ENCODE data around the gene VPREB1. TPM values are rescaled to one million over a fixed set of nuclear protein-coding genes. Genes with fewer than 3 reads are reported as not detected.

The VPREB1 gene
- total RNA-seq, 1 experiment from 2014 or later: not detected

DNA sequence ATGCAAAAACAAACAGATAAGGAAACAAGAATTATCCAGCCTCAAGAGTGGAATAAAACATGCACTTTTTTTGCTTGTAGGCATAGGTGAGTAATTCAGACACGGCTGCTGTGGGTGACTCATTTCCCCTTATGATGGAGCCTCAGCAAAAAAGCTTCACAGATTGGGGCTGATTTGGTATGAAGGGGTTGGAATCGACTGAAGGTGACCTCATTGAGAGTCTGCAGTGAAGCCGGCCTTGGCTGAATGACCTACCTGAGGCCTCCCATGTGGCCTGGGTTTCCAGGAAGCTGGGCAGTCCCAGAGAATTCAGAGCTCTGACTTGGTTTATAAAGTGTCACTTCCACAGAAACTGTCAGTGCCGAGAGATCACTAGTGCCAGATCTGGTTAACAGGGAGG lies 34.2 kb upstream of the VPREB1 start:
- no peaks in the 10 kb centered on the region for H3K27me3 ChIP-seq (ENCODE audit: insufficient read depth, low read depth)
- no peaks in the 10 kb centered on the region for H3K9me2 ChIP-seq (ENCODE audit: insufficient read depth)
- BruUV-seq (replicated peaks): no TSS peak
- POLR2A ChIA-PET (ENCODE audit: unreplicated experiment): interaction anchor here (0.8 kb wide), 1 partner anchor 589 kb away, joined by 8 read pairs; no protein-coding TSS in a partner anchor
- H2AFZ ChIP-seq: no peak overlapping the region
- H3K4me3 ChIP-seq: no peak overlapping the region
- H3K4me2 ChIP-seq: no peak overlapping the region; the same call in 1 of the 2 replicates
- peaks cover 9% of the 10 kb centered on the region for H3F3A ChIP-seq (ENCODE audit: insufficient read depth, low read depth)
- H3K36me3 ChIP-seq (ENCODE audit: low read depth): no peaks in the 10 kb centered on the region
- H3K79me2 ChIP-seq (ENCODE audit: low read depth): no peaks in the 10 kb centered on the region
- no peaks in the 10 kb centered on the region for H4K20me1 ChIP-seq (ENCODE audit: insufficient read depth)
- DNase-seq: peak; percentile 36 to 78
- no peak for TF ChIP-seq EZH2 (IDR thresholded peaks at IDR 0.05; ENCODE audit: low read depth)
- TF ChIP-seq, protein P1, sequence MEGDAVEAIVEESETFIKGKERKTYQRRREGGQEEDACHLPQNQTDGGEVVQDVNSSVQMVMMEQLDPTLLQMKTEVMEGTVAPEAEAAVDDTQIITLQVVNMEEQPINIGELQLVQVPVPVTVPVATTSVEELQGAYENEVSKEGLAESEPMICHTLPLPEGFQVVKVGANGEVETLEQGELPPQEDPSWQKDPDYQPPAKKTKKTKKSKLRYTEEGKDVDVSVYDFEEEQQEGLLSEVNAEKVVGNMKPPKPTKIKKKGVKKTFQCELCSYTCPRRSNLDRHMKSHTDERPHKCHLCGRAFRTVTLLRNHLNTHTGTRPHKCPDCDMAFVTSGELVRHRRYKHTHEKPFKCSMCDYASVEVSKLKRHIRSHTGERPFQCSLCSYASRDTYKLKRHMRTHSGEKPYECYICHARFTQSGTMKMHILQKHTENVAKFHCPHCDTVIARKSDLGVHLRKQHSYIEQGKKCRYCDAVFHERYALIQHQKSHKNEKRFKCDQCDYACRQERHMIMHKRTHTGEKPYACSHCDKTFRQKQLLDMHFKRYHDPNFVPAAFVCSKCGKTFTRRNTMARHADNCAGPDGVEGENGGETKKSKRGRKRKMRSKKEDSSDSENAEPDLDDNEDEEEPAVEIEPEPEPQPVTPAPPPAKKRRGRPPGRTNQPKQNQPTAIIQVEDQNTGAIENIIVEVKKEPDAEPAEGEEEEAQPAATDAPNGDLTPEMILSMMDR (conservative IDR thresholded peaks at IDR 0.05): no peak
- CTCF ChIA-PET: no interaction called here
- no peak overlapping the region for H3K27ac ChIP-seq
- intact Hi-C loops (cut with micrococcal nuclease; ENCODE audit: unreplicated experiment): no loop called here
- peaks cover 11% of the 10 kb centered on the region for H3K4me1 ChIP-seq (replicated peaks; ENCODE audit: insufficient read depth)
- no peaks in the 10 kb centered on the region for H3K9me3 ChIP-seq (ENCODE audit: insufficient read depth, low read depth)

DNA sequence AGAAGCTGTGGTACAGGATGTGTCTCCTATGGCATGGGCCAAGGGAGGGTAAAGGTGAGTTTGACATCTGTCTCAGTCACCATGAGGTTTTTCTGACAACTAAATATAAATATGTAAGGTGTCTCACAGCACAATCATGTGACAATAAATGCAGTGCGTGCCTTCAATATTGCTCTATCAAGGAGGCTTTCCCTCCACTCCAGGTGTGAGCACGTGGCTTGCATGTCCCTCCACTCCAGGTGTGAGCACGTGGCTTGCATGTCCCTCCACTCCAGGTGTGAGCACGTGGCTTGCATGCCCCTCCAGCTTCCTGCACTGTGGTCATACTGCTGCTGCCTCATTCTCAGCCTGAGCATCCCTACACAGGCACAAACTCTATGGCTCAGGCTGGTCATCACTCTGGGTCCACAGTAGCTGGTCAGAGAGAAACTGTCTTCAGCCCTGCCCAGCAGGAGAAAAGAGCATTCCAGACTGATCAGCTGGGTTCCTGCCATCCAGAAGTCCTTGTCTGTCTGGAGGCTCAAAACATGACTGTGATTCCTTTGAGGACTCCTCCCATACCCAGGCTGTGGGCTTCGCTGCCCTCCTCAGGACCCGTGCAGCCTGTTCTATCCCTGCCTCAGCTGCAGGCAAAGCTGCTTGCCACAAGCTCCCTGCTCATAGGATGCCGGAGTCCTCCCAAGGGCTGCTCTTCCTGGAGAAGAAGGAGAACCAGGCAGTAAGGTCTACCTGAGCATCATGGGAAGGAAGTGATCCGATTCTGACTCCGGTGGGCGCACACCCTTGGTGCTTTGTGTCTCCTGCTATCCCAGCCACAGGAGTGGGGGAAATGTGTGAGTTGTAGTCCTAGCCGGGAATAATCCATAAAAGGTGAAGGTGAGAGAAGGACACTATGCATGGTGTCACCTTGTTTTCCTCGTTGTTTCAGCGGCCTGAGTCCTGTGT lies 33.4 kb upstream of the VPREB1 start:
- no peak overlapping the region for H3K4me2 ChIP-seq
- TF ChIP-seq, protein P1 (conservative IDR thresholded peaks at IDR 0.05): no peak
- TF ChIP-seq EZH2 (IDR thresholded peaks at IDR 0.05; ENCODE audit: low read depth): no peak

DNA sequence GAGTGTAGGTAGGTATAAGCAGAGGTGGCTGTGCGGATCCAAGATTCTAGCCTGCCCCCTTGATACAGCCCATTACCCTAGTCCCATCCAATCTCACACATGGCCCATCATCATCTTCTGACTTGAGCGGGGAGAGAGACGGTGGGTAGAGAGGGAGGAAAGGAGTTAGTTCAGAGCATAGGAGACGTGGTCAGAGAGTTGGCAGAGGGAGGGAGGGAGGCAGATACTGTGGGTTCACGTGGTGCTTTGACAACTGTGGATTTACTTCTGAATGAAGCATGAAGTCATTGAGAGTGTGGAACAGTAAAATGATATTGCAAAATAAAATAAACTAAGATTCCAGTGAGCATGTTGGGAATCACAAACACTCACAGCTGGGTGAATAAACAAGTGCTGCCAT lies 31.4 kb upstream of the VPREB1 start:
- H3K4me3 ChIP-seq: no peak overlapping the region
- peaks cover 11% of the 10 kb centered on the region for H3K4me1 ChIP-seq (replicated peaks; ENCODE audit: insufficient read depth)
- no peaks in the 10 kb centered on the region for H3K36me3 ChIP-seq (ENCODE audit: low read depth)
- H3K27me3 ChIP-seq (ENCODE audit: insufficient read depth, low read depth): no peaks in the 10 kb centered on the region
- H4K20me1 ChIP-seq (ENCODE audit: insufficient read depth): no peaks in the 10 kb centered on the region
- H3K9me3 ChIP-seq (ENCODE audit: insufficient read depth, low read depth): no peaks in the 10 kb centered on the region
- H3F3A ChIP-seq (ENCODE audit: insufficient read depth, low read depth): peaks cover 9% of the 10 kb centered on the region
- no peak overlapping the region for H2AFZ ChIP-seq
- DNase-seq: no peak
- CTCF ChIA-PET: no interaction called here
- no peak for TF ChIP-seq EZH2 (IDR thresholded peaks at IDR 0.05; ENCODE audit: low read depth)
- TF ChIP-seq, protein P1 (conservative IDR thresholded peaks at IDR 0.05): no peak
- no peaks in the 10 kb centered on the region for H3K9me2 ChIP-seq (ENCODE audit: insufficient read depth)
- H3K4me2 ChIP-seq: no peak overlapping the region
- H3K27ac ChIP-seq: no peak overlapping the region
- POLR2A ChIA-PET (ENCODE audit: unreplicated experiment): no interaction called here
- intact Hi-C loops (cut with micrococcal nuclease; ENCODE audit: unreplicated experiment): no loop called here
- H3K79me2 ChIP-seq (ENCODE audit: low read depth): no peaks in the 10 kb centered on the region
- BruUV-seq (replicated peaks): no TSS peak

More for the DNA sequence above, 33.4 kb upstream of the VPREB1 start:
- Histone ChIP-seq H3K36me3 (ENCODE audit: low read depth) (no peaks in the 10 kb centered on the region), H3K27ac (no peak overlapping the region), H3K4me1 (replicated peaks; ENCODE audit: insufficient read depth) (peaks cover 11% of the 10 kb centered on the region), H2AFZ (no peak overlapping the region), H3K27me3 (ENCODE audit: insufficient read depth, low read depth) (no peaks in the 10 kb centered on the region), H3K9me3 (ENCODE audit: insufficient read depth, low read depth) (no peaks in the 10 kb centered on the region), H3K9me2 (ENCODE audit: insufficient read depth) (no peaks in the 10 kb centered on the region), H3K79me2 (ENCODE audit: low read depth) (no peaks in the 10 kb centered on the region), H3K4me3 (no peak overlapping the region), H3F3A (ENCODE audit: insufficient read depth, low read depth) (peaks cover 9% of the 10 kb centered on the region), H4K20me1 (ENCODE audit: insufficient read depth) (no peaks in the 10 kb centered on the region)
- ChIA-PET CTCF (no interaction called here), POLR2A (ENCODE audit: unreplicated experiment) (interaction anchor here (0.8 kb wide), 1 partner anchor 588 kb away, joined by 8 read pairs; no protein-coding TSS in a partner anchor)
- intact Hi-C loops (cut with micrococcal nuclease; ENCODE audit: unreplicated experiment): no loop called here
- BruUV-seq (replicated peaks): no TSS peak
- no peak for DNase-seq
